ENCODE data around the gene POPDC2.
"Not testable (repeated sequence)": the region's sequence is repeated elsewhere in the genome, so short reads cannot be mapped to it uniquely, and the experiment has no call there.

- not testable (repeated sequence) for TF ChIP-seq CTCF (IDR thresholded peaks at IDR 0.05; ENCODE audit: extremely low read depth in 1 of 2, insufficient read depth in 1 of 2, low read depth in 1 of 2, low read length in 2 of 2); POLR2A (IDR thresholded peaks at IDR 0.05; ENCODE audit: low read depth, low read length); EZH2 (IDR thresholded peaks at IDR 0.05; ENCODE audit: borderline replicate concordance, low read depth, low read length, severe bottlenecking); MYC (IDR thresholded peaks at IDR 0.05; ENCODE audit: low read depth, low read length); POLR2AphosphoS5 (IDR thresholded peaks at IDR 0.05; ENCODE audit: insufficient read depth, low read depth, low read length); GATA2 (IDR thresholded peaks at IDR 0.05; ENCODE audit: insufficient read depth, insufficient read length, low read depth, low read length); MAX (IDR thresholded peaks at IDR 0.05; ENCODE audit: insufficient read depth, insufficient read length)
These were observed 65.5 kb downstream of the POPDC2 start for GRCh38 chr3:119594929-119595328.

Data from endothelial cell of umbilical vein (primary cell).